D341Med (cell line): ENCODE data around the gene CCP110.

Source experiments
- DNase-seq: peaks from one replicate; pipeline ENCODE4 v3.0.0; 2012; ENCODE audit warnings: low spot score

Gene CCP110

GRCh38 chr16:19548144-19548543 is 24.4 kb downstream of the CCP110 start:
- no peak for DNase-seq

- no peak for DNase-seq
These were observed 25.9 kb downstream of the CCP110 start for GRCh38 chr16:19549673-19550072.

GRCh38 chr16:19555186-19555937 is 31.6 kb downstream of the CCP110 start, which contains the start of gene VPS35L:
Gene VPS35L (plus strand): TSS chr16:19555703. CDS start chr16:19555730, 27 bp downstream.
- DNase-seq, result peak; percentile 92

- DNase-seq, result no peak
These were observed 32.4 kb downstream of the CCP110 start for GRCh38 chr16:19555938-19556771.

GRCh38 chr16:19559242-19559910 is 35.6 kb downstream of the CCP110 start:
- peak; percentile 40 for DNase-seq

- no peak for DNase-seq
These were observed 36.3 kb downstream of the CCP110 start for GRCh38 chr16:19560078-19560477.

GRCh38 chr16:19563377-19563776 is 39.6 kb downstream of the CCP110 start:
- DNase-seq, result no peak

- DNase-seq, result no peak
These were observed 42.6 kb downstream of the CCP110 start for GRCh38 chr16:19566362-19566761.

GRCh38 chr16:19567560-19567959 is 43.8 kb downstream of the CCP110 start:
- DNase-seq, result no peak

- no peak for DNase-seq
These were observed 50.3 kb downstream of the CCP110 start for GRCh38 chr16:19573997-19574396.

GRCh38 chr16:19574615-19575014 is 50.9 kb downstream of the CCP110 start:
- DNase-seq, result no peak

- DNase-seq, result no peak
These were observed 54.7 kb downstream of the CCP110 start for GRCh38 chr16:19578378-19578971.

- no peak for DNase-seq
These were observed 58.5 kb downstream of the CCP110 start for GRCh38 chr16:19582050-19582831.

- DNase-seq, result peak; percentile 56
These were observed 60.0 kb downstream of the CCP110 start for GRCh38 chr16:19583665-19584300.

GRCh38 chr16:19588661-19589060 is 64.9 kb downstream of the CCP110 start:
- DNase-seq, result no peak

GRCh38 chr16:19589106-19589505 is 65.4 kb downstream of the CCP110 start:
- no peak for DNase-seq

- no peak for DNase-seq
These were observed 66.1 kb downstream of the CCP110 start for GRCh38 chr16:19589771-19590302.

GRCh38 chr16:19595043-19595767 is 71.5 kb downstream of the CCP110 start:
- no peak for DNase-seq

- DNase-seq, result no peak
These were observed 75.2 kb downstream of the CCP110 start for GRCh38 chr16:19598805-19599510.
